Osteoblast (primary cell): ENCODE measurements around the gene CEP350. TPM values are rescaled to one million over a fixed set of nuclear protein-coding genes. Genes with fewer than 3 reads are reported as not detected.

Experiments
- DNase-seq: peaks from one replicate; pipeline ENCODE4 v3.0.0; 2011; ENCODE audit warnings: low spot score, mixed read lengths; ENCODE audit not compliant: insufficient read length; ENCODE audit errors: missing footprints
- H2AFZ ChIP-seq: 2 replicates; pipeline ENCODE4 v1.6.0; 2011; ENCODE audit warnings: mild to moderate bottlenecking, low read length
- H3K27ac ChIP-seq: 2 replicates; pipeline ENCODE4 v1.5.1; 2011; ENCODE audit warnings: mild to moderate bottlenecking, low read depth, low read length, moderate library complexity
- H3K27me3 ChIP-seq: 2 replicates; pipeline ENCODE4 v1.6.0; 2012; ENCODE audit warnings: mild to moderate bottlenecking, control low read depth, inconsistent platforms, low read length, moderate library complexity; ENCODE audit not compliant: insufficient read depth
- H3K36me3 ChIP-seq: 2 replicates; pipeline ENCODE4 v1.5.1; 2011; ENCODE audit warnings: mild to moderate bottlenecking, low read length, control low read depth, moderate library complexity; ENCODE audit not compliant: insufficient read depth
- H3K4me1 ChIP-seq: 2 replicates; pipeline ENCODE4 v1.5.1; 2011; ENCODE audit warnings: mild to moderate bottlenecking, low read length, control low read depth, moderate library complexity; ENCODE audit not compliant: insufficient read depth
- H3K4me2 ChIP-seq: 2 replicates; pipeline ENCODE4 v1.6.0; 2011; ENCODE audit warnings: mild to moderate bottlenecking, low read length; ENCODE audit not compliant: insufficient read depth
- H3K4me3 ChIP-seq: fragments of 200-600 bp; sonication (generic); 3 replicates; pipeline ENCODE4 v1.5.1; 2012; ENCODE audit warnings: mild to moderate bottlenecking, low read length, inconsistent platforms; ENCODE audit not compliant: insufficient read depth
- H3K79me2 ChIP-seq: 2 replicates; pipeline ENCODE4 v1.6.0; 2012; ENCODE audit warnings: mild to moderate bottlenecking, low read length, control low read depth, inconsistent platforms; ENCODE audit not compliant: insufficient read depth
- H3K9me3 ChIP-seq: 2 replicates; pipeline ENCODE4 v1.5.1; 2011; ENCODE audit warnings: low read depth, low read length, control low read depth
- H4K20me1 ChIP-seq: 2 replicates; pipeline ENCODE4 v1.6.0; 2012; ENCODE audit warnings: mild to moderate bottlenecking, low read length, control low read depth; ENCODE audit not compliant: insufficient read depth
- total RNA-seq: library from RNA; depleted of rRNA; stranded (reverse); fragments of >200 nt; gene quantifications from 2 replicates; pipeline ENCODE4 v1.2.3, GENCODE V29; 2012
- TF ChIP-seq, protein P1 (sequence below): IDR thresholded peaks from 2 replicates; pipeline ENCODE4 v1.5.1; 2011; ENCODE audit warnings: mild to moderate bottlenecking, low read depth, low read length, moderate library complexity; ENCODE audit errors: extremely low read depth

CEP350 gene
- total RNA-seq, 1 donor = 82.2 TPM

DNA sequence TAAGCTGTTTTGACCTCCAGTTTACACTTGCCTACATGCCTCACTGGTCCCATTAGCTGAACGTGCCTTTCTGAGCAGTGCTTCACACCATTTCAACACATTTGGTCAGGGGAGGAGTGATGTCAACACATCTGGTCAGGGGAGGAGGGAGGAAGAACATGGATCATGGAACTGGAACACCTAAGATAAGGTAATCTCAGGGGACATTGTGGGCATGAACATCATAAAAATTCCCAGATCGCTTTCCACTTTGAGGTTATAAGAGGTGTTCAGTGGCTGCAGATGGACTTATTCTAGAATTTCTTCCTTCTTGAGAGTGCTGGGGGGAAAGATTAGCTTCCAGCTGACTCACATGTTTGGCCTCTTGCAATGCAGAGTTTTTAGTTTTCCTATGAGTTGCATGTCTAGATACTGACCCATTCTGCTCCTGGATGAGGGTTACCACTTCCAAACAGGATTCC is 202.1 kb downstream of the CEP350 start:
- peaks cover 66% of the 10 kb centered on the region for H3K79me2 ChIP-seq
- H3K4me2 ChIP-seq = peak overlapping the region; percentile 88
- peak; percentile 96 for DNase-seq
- TF ChIP-seq, protein P1, sequence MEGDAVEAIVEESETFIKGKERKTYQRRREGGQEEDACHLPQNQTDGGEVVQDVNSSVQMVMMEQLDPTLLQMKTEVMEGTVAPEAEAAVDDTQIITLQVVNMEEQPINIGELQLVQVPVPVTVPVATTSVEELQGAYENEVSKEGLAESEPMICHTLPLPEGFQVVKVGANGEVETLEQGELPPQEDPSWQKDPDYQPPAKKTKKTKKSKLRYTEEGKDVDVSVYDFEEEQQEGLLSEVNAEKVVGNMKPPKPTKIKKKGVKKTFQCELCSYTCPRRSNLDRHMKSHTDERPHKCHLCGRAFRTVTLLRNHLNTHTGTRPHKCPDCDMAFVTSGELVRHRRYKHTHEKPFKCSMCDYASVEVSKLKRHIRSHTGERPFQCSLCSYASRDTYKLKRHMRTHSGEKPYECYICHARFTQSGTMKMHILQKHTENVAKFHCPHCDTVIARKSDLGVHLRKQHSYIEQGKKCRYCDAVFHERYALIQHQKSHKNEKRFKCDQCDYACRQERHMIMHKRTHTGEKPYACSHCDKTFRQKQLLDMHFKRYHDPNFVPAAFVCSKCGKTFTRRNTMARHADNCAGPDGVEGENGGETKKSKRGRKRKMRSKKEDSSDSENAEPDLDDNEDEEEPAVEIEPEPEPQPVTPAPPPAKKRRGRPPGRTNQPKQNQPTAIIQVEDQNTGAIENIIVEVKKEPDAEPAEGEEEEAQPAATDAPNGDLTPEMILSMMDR = no peak
- H3K4me3 ChIP-seq = peak overlapping the region; percentile 85
- no peaks in the 10 kb centered on the region for H3K36me3 ChIP-seq
- no peaks in the 10 kb centered on the region for H3K27me3 ChIP-seq
- no peaks in the 10 kb centered on the region for H3K9me3 ChIP-seq
- peaks cover 54% of the 10 kb centered on the region for H4K20me1 ChIP-seq
- no peak overlapping the region for H2AFZ ChIP-seq
- H3K4me1 ChIP-seq = peaks cover 48% of the 10 kb centered on the region
- H3K27ac ChIP-seq = peak overlapping the region; percentile 64

DNA sequence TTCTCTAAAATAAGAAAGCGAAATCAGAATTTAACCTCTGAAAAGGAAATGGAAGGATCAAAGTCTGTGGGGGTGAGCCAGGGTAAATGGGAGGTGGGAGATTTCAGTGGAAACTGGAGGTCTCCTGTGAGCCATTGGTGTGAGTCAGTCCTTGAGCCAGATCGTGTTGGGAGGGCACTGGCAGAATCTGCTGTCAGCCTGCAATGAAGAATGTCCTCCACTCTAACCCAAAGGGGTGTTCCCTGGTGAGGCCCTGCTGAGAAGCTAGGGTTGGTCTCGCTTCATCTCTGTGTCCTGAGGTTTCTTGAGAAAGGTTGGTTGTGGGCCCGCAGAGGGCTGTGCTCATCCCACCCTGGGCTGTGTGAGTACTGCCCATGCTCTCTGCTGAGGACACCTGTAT is 202.5 kb downstream of the CEP350 start:
- Histone ChIP-seq H3K36me3 (no peaks in the 10 kb centered on the region), H3K4me2 (peak overlapping the region; percentile 88), H3K79me2 (peaks cover 71% of the 10 kb centered on the region), H3K9me3 (no peaks in the 10 kb centered on the region), H3K4me1 (peaks cover 44% of the 10 kb centered on the region), H4K20me1 (peaks cover 54% of the 10 kb centered on the region), H2AFZ (no peak overlapping the region), H3K27ac (peak overlapping the region; percentile 64), H3K27me3 (no peaks in the 10 kb centered on the region), H3K4me3 (peak overlapping the region; percentile 85)
- TF ChIP-seq, protein P1 = no peak
- DNase-seq = peak; percentile 94

DNA sequence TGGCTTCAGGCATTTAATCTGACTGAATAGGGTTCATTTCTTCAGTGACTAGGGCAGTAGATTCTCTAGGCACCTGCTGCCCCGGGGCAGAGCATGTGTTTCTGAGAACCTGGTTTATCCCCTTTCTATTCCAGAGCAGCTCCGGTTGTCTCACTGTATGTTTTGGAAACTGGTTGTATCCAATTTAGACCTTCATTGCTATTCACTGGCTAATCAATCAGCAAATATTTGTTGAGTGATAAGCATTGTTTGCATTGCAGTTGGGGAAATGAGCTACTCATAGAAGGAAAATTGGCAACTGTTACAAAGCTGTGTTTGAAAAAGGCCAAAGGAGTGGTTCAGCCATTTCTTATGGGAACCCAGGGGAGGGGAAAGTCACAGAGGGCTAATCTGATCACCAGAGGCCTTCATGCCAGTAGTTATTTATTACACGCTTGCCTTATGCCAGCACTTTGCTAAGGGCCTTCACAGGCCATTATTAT is 203.0 kb downstream of the CEP350 start:
- Histone ChIP-seq H3K79me2 (peaks cover 76% of the 10 kb centered on the region), H3K36me3 (peaks cover under 1% of the 10 kb centered on the region), H3K4me3 (peak overlapping the region; percentile 85), H3K27ac (peak overlapping the region; percentile 64), H3K27me3 (no peaks in the 10 kb centered on the region), H2AFZ (no peak overlapping the region), H4K20me1 (peaks cover 54% of the 10 kb centered on the region), H3K9me3 (no peaks in the 10 kb centered on the region), H3K4me1 (peaks cover 42% of the 10 kb centered on the region), H3K4me2 (peak overlapping the region; percentile 88)
- TF ChIP-seq, protein P1 = no peak
- DNase-seq = peak; percentile 82

- Histone ChIP-seq H3K9me3 (no peaks in the 10 kb centered on the region), H4K20me1 (peaks cover 56% of the 10 kb centered on the region), H3K27me3 (no peaks in the 10 kb centered on the region), H3K4me2 (peak overlapping the region; percentile 88), H3K4me3 (peak overlapping the region; percentile 85), H3K36me3 (peaks cover 5% of the 10 kb centered on the region), H3K27ac (peak overlapping the region; percentile 64), H3K4me1 (peaks cover 42% of the 10 kb centered on the region), H3K79me2 (peaks cover 84% of the 10 kb centered on the region), H2AFZ (no peak overlapping the region)
- TF ChIP-seq, protein P1 = no peak
- DNase-seq = no peak
Observed at GRCh38 chr1:180158149-180159147, 203.8 kb downstream of the CEP350 start.
